ENCODE measurements around the gene C2orf68. TPM values are rescaled to one million over a fixed set of nuclear protein-coding genes. Genes with fewer than 3 reads are reported as not detected.

Gene C2orf68
- total and polyA plus RNA-seq, 9 of the 15 experiments (the other 6 are each of a cell fraction or from before 2014, with no cell fraction given) = 22.1 to 50.0 (median 31.8) TPM

- TF ChIP-seq ZBTB12 (CRISPR knock-in tag; IDR thresholded peaks at IDR 0.05) (no peak), ZNF3 (CRISPR knock-in tag; IDR thresholded peaks at IDR 0.05) (no peak), HCFC1 (IDR thresholded peaks at IDR 0.05; ENCODE audit: low read depth, low read length) (no peak), GTF2A2 (tag; IDR thresholded peaks at IDR 0.05) (no peak), ILK (tag; IDR thresholded peaks at IDR 0.05; ENCODE audit: borderline replicate concordance, low read depth) (no peak), ZNF280B (CRISPR knock-in tag; IDR thresholded peaks at IDR 0.05) (no peak), ARID2 (IDR thresholded peaks at IDR 0.05) (no peak), ZBTB40 (IDR thresholded peaks at IDR 0.05) (no peak), ZBTB40 (CRISPR knock-in tag; IDR thresholded peaks at IDR 0.05) (no peak), CHD2 (IDR thresholded peaks at IDR 0.05; ENCODE audit: low read depth, low read length) (no peak), ZNF717 (CRISPR knock-in tag; IDR thresholded peaks at IDR 0.05) (no peak), ARID4B (CRISPR knock-in tag; IDR thresholded peaks at IDR 0.05) (no peak), ZNF384 (IDR thresholded peaks at IDR 0.05; ENCODE audit: low read depth, low read length) (no peak), TAL1 (IDR thresholded peaks at IDR 0.05) (no peak)
Measured at GRCh38 chr2:85564144-85564563, 47.7 kb downstream of the C2orf68 start (continued).
